ENCODE results near the gene PSMG4. TPM values are rescaled to one million over a fixed set of nuclear protein-coding genes. Genes with fewer than 3 reads are reported as not detected.

PSMG4 gene
- polyA plus RNA-seq, 1 donor (not counting 4 experiments of a cell fraction or from before 2014, with no cell fraction given) = 16.3 TPM

GRCh38 chr6:3305216-3305565, 46.4 kb downstream of the PSMG4 start:
- Histone ChIP-seq H3K36me3 (ENCODE audit: control insufficient read depth in 2 of 2, extremely low read depth in 1 of 2, insufficient read depth in 2 of 2, low read length in 2 of 2) (peaks cover 0 to 2% of the 10 kb centered on the region in 2 experiments), H3K4me1 (ENCODE audit: control insufficient read depth, extremely low read depth, insufficient read depth, low read length) (peaks cover under 1% of the 10 kb centered on the region), H3K9ac (ENCODE audit: control insufficient read depth, extremely low read depth, insufficient read depth, low read length) (no peak overlapping the region), H2AFZ (ENCODE audit: control insufficient read depth, low read length) (no peak overlapping the region), H3K9me3 (ENCODE audit: control insufficient read depth, low read depth, low read length) (no peaks in the 10 kb centered on the region), H3K4me2 (ENCODE audit: control insufficient read depth, extremely low read depth, insufficient read depth, low read depth, low read length) (no peak overlapping the region), H3K27me3 (ENCODE audit: control insufficient read depth, extremely low read depth, insufficient read depth, low read length) (no peaks in the 10 kb centered on the region), H3K27ac (ENCODE audit: control insufficient read depth, insufficient read depth, low read length) (no peak overlapping the region), H3K4me3 (ENCODE audit: control insufficient read depth in 2 of 3, extremely low read depth in 1 of 3, insufficient read depth in 2 of 3, low read depth in 1 of 3, low read length in 3 of 3) (no peak overlapping the region), H3K79me2 (ENCODE audit: control insufficient read depth, insufficient read depth, low read length) (no peaks in the 10 kb centered on the region), H4K20me1 (ENCODE audit: control insufficient read depth, extremely low read depth, insufficient read depth, low read length) (no peaks in the 10 kb centered on the region), H3K9me1 (ENCODE audit: control insufficient read depth, extremely low read depth, insufficient read depth, low read length) (no peaks in the 10 kb centered on the region)
- TF ChIP-seq CTCF (optimal IDR thresholded peaks at IDR 0.05 in 1 of 3, IDR thresholded peaks at IDR 0.05 in 1 of 3, conservative IDR thresholded peaks at IDR 0.05 in 1 of 3; ENCODE audit: extremely low read depth in 1 of 3, insufficient read depth in 2 of 3, low read length in 3 of 3) (no peak), EZH2 (IDR thresholded peaks at IDR 0.05; ENCODE audit: low read length) (no peak)
- no peak for DNase-seq (ENCODE audit: low read depth, low spot score)
- dilution Hi-C loops (cut with MboI; ENCODE audit: extremely low pct_ligation_motif_present, low sequenced_read_pairs) = no loop called here
- no peak for FAIRE-seq

- TF ChIP-seq EZH2 (IDR thresholded peaks at IDR 0.05; ENCODE audit: low read length) (no peak), CTCF (optimal IDR thresholded peaks at IDR 0.05 in 1 of 3, IDR thresholded peaks at IDR 0.05 in 1 of 3, conservative IDR thresholded peaks at IDR 0.05 in 1 of 3; ENCODE audit: extremely low read depth in 1 of 3, insufficient read depth in 2 of 3, low read length in 3 of 3) (no peak)
- Histone ChIP-seq H3K9me3 (ENCODE audit: control insufficient read depth, low read depth, low read length) (no peaks in the 10 kb centered on the region), H3K4me1 (ENCODE audit: control insufficient read depth, extremely low read depth, insufficient read depth, low read length) (peaks cover 7% of the 10 kb centered on the region), H3K4me3 (ENCODE audit: control insufficient read depth in 2 of 3, extremely low read depth in 1 of 3, insufficient read depth in 2 of 3, low read depth in 1 of 3, low read length in 3 of 3) (no peak overlapping the region), H3K27ac (ENCODE audit: control insufficient read depth, insufficient read depth, low read length) (no peak overlapping the region), H3K79me2 (ENCODE audit: control insufficient read depth, insufficient read depth, low read length) (no peaks in the 10 kb centered on the region), H3K36me3 (ENCODE audit: control insufficient read depth in 2 of 2, extremely low read depth in 1 of 2, insufficient read depth in 2 of 2, low read length in 2 of 2) (peaks cover 0 to 2% of the 10 kb centered on the region in 2 experiments), H3K27me3 (ENCODE audit: control insufficient read depth, extremely low read depth, insufficient read depth, low read length) (no peaks in the 10 kb centered on the region), H3K9ac (ENCODE audit: control insufficient read depth, extremely low read depth, insufficient read depth, low read length) (no peak overlapping the region), H3K4me2 (ENCODE audit: control insufficient read depth, extremely low read depth, insufficient read depth, low read depth, low read length) (no peak overlapping the region), H3K9me1 (ENCODE audit: control insufficient read depth, extremely low read depth, insufficient read depth, low read length) (no peaks in the 10 kb centered on the region), H4K20me1 (ENCODE audit: control insufficient read depth, extremely low read depth, insufficient read depth, low read length) (no peaks in the 10 kb centered on the region), H2AFZ (ENCODE audit: control insufficient read depth, low read length) (no peak overlapping the region)
- no peak for FAIRE-seq
- no peak for DNase-seq (ENCODE audit: low read depth, low spot score)
- dilution Hi-C loops (cut with MboI; ENCODE audit: extremely low pct_ligation_motif_present, low sequenced_read_pairs) = no loop called here
Measured at GRCh38 chr6:3305831-3306230, 47.1 kb downstream of the PSMG4 start.
